Left ventricle myocardium superior (tissue), 1 donor: ENCODE results near the gene ACE. TPM values are rescaled to one million over a fixed set of nuclear protein-coding genes. Genes with fewer than 3 reads are reported as not detected.

Experiments
- ATAC-seq: fragments of 200-7000 bp; cut with Tn5 transposase; one replicate; pipeline ENCODE4 v1.9.1; 2020; ENCODE audit warnings: mild to moderate bottlenecking, moderate library complexity
- DNase-seq: peaks from one replicate; pipeline ENCODE4 v3.0.0-alpha.2; 2020
- intact Hi-C: fragments of 100-400 bp; cut with micrococcal nuclease; formaldehyde crosslinking; loops from one replicate; pipeline ENCODE4 v1.11.0; 2022
- total RNA-seq: library from RNA; stranded (reverse); fragmentation: NEBNext Ultra II Directional; extraction: Animal tissue kit (Norgen Biotek cat#: 25700); gene quantifications from one replicate; pipeline ENCODE4 v1.2.1, GENCODE V29; 2021
- donor health status: DM: no; HTN: yes; CAD: no; lungs with severe emphysema.

ACE gene
- total RNA-seq, 1 donor from 2014 or later = 5.6 TPM

DNA sequence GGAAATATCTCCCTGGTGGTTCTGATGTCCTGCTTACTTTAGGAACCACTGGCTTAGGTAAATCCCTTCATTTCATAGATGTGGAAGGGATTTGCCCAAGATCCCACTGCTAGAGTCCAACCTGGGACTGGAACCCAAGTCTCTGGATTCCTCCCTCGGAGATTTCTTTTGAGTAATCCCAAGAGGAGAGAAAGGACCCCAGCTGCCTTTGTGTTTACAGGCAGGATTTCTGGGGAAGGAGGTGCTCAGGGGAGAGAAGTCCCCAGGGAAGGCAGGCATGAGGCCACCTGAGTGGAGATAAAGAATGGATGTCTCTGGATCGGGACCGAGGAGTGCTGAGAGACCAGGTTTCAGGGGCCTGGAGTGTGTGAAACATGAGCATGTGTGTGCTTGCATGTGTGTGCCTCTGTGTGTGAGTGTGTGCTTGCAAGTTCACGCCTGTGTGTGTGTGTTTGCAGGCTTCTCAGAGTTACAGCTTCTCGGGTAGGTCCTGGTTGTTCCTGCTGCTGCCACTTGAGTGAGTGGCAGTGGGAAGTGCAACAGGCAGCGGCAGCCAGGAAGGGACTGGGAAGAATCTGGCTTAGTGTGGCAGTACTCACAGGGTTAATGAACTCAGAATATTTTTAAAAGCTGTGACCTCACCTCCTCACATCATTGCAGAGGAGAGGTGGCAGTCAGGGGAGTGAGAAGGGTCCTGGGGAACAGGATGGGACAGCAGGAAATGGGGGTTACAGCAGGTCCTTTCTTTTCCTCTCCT lies 48.5 kb downstream of the ACE start:
- intact Hi-C loops = no loop called here
- ATAC-seq (no peak), DNase-seq (no peak)

DNA sequence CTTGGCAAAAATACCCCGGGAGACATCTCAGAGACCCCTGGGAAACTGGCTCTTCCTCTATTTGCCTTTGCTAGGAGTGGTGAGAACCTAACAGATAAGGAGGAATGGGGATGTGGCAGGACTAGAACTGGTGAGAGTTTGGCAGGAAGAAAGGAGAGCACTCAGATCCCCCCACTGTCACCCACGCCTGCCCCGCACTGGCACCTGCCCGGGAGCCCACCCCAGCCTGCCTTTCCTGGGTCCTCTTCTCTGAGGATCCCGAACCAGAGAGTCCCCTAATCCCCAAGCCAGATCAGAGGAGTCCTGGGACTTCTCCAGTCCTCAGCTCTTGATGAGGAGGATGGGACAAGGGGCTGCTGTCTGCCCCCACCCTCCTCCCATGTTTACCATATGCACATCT lies 50.0 kb downstream of the ACE start:
- ATAC-seq (no peak), DNase-seq (no peak)
- intact Hi-C loops = no loop called here

GRCh38 chr17:63528183-63528582 lies 51.3 kb downstream of the ACE start:
- no peak for DNase-seq
- ATAC-seq = no peak
- intact Hi-C loops = no loop called here

DNA sequence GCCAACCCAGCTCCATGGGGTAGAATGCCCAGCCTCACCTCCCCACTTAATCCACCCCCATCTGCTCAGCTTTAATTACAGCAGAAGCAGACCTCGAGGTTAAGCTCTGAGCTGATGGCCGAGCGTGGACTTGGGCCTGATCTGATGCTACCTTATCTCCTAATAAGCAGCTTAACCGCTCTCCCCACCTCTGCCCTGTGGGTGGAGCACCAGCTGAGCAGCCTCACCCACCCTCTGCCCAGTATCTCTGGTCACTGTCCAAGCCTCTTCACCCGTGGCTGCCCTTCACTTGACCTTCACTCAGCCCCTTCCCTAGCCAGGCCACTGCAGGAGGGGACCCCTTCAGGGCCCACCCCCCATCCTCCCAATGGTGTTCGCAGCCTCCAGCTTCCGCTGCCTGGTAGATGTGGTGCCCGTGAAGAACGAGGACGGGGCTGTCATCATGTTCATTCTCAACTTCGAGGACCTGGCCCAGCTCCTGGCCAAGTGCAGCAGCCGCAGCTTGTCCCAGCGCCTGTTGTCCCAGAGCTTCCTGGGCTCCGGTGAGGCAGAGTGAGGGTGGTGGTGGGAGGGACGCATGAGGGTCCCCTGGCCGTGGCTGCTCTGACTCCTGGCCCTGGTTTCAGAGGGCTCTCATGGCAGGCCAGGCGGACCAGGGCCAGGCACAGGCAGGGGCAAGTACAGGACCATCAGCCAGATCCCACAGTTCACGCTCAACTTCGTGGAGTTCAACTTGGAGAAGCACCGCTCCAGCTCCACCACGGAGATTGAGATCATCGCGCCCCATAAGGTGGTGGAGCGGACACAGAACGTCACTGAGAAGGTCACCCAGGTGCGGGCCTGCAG lies 53.1 kb downstream of the ACE start:
- no peak for DNase-seq
- intact Hi-C loops = no loop called here

DNA sequence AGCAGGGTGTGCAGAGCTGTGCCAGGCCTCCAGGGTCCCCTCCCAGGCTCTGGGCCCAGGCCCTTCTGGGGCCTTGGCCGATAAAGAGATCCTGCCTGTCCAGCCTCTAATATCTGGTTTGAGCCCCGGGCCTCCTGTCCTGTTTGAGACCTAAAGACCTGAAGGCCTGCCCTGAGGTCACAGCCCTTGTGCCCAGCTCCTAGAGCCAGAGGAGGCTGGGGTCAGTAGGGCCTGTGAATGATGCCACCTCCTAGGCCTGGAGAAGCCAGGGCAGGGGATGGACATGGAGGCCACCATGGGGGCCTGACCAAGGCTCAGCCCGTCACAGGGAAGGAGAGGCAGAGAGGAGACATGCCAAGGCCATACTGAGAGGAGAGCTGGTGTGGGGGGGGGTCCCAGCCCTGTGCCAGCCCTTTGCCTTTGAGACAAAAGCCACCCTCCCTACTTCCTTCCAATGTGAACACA lies 53.7 kb downstream of the ACE start:
- ATAC-seq = no peak
- intact Hi-C loops = no loop called here
- DNase-seq = no peak

More for the DNA sequence above, 53.1 kb downstream of the ACE start:
- peak; percentile 25 for ATAC-seq

GRCh38 chr17:63531022-63531965 lies 54.4 kb downstream of the ACE start:
- intact Hi-C loops = no loop called here
- DNase-seq = no peak
- no peak for ATAC-seq

DNA sequence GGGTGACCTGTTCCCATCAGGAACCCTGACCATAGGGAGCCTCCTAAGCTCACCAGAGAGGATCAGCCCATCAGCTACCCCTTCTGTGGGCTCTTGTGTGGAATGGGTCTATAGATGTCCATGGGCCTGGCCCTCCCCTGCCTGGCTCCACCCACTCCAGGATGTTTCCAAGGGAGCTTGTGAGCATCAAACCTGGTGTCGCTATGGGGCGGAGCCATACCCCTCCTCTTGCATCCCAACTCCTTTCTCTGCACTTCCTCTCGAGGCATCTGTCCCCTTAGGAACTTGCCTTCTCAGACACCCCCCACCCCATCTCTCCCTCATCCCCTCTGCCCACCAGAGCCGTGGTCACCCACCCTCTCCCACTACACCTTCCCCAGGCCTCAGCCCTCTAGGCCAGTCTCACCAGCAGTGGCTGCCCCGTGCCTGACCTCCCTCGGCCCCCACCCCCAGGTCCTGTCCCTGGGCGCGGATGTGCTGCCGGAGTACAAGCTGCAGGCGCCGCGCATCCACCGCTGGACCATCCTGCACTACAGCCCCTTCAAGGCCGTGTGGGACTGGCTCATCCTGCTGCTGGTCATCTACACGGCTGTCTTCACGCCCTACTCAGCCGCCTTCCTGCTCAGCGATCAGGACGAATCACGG lies 56.7 kb downstream of the ACE start:
- ATAC-seq = no peak
- no peak for DNase-seq
- intact Hi-C loops = no loop called here

DNA sequence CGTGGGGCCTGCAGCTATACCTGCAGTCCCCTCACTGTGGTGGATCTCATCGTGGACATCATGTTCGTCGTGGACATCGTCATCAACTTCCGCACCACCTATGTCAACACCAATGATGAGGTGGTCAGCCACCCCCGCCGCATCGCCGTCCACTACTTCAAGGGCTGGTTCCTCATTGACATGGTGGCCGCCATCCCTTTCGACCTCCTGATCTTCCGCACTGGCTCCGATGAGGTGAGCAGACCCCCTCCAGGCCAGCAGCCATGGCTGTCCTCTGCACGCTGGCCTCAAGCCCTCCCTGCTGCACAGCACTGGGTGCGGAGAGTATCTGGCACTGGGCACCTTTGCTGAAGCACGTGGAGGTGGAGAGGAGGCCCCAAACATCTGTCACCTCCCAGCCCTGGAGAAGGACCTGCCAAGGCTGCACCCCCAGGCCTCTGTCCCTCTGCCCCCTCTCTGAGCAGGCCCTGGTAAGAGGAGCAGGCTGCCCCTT lies 57.3 kb downstream of the ACE start:
- DNase-seq (no peak), ATAC-seq (no peak)
- intact Hi-C loops = no loop called here

- intact Hi-C loops = no loop called here
- DNase-seq (no peak), ATAC-seq (no peak)
These were observed 58.1 kb downstream of the ACE start for GRCh38 chr17:63534816-63535455.

DNA sequence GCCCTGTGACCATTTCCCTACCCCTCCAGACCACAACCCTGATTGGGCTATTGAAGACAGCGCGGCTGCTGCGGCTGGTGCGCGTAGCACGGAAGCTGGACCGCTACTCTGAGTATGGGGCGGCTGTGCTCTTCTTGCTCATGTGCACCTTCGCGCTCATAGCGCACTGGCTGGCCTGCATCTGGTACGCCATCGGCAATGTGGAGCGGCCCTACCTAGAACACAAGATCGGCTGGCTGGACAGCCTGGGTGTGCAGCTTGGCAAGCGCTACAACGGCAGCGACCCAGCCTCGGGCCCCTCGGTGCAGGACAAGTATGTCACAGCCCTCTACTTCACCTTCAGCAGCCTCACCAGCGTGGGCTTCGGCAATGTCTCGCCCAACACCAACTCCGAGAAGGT lies 58.8 kb downstream of the ACE start:
- DNase-seq (no peak), ATAC-seq (no peak)
- intact Hi-C loops = no loop called here

DNA sequence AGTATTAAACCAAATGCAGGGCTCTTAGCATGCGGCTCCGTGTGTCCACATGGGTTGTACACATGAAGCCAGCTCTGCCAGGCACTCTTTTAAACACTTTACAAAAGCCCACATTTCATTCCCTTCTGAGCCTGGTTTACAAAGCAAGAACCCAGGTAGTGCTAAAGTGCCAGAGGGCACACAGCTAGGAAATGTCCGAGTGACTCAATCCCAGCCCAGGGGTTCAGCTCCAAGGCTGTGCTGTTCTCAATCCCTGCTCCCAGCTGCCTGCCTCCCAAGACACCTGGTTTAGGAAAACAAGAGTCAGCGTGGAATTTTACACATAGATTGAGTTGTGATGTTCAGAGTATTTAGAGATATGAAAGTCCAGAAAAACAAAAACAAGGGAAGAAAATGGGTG lies 60.1 kb downstream of the ACE start:
- DNase-seq (no peak), ATAC-seq (no peak)
- intact Hi-C loops = no loop called here

DNA sequence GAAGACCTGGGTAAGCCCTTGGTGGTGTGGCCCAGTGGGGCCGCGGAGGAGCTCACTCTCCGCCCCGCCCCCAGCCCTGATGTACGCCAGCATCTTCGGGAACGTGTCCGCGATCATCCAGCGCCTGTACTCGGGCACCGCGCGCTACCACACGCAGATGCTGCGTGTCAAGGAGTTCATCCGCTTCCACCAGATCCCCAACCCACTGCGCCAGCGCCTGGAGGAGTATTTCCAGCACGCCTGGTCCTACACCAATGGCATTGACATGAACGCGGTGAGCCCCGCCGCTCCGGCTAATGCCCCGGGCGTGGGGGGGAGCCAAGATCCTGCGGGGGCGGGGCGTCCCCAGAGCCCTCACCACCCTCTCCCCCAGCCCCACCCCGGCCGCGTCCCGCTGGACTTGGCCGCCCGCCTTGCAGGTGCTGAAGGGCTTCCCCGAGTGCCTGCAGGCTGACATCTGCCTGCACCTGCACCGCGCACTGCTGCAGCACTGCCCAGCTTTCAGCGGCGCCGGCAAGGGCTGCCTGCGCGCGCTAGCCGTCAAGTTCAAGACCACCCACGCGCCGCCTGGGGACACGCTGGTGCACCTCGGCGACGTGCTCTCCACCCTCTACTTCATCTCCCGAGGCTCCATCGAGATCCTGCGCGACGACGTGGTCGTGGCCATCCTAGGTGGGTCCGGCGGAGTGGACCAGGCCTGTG lies 61.3 kb downstream of the ACE start:
- no peak for DNase-seq
- intact Hi-C loops = no loop called here
- ATAC-seq = no peak

- DNase-seq = no peak
- intact Hi-C loops = no loop called here
These were observed 62.1 kb downstream of the ACE start for GRCh38 chr17:63538693-63539595.

GRCh38 chr17:63540590-63540989 lies 63.7 kb downstream of the ACE start:
- ATAC-seq (no peak), DNase-seq (no peak)
- intact Hi-C loops = no loop called here

More at GRCh38 chr17:63538693-63539595, 62.1 kb downstream of the ACE start:
- no peak for ATAC-seq

- intact Hi-C loops = no loop called here
- no peak for ATAC-seq
- DNase-seq = no peak
These were observed 65.3 kb downstream of the ACE start for GRCh38 chr17:63542218-63542545.

GRCh38 chr17:63542942-63543821 lies 66.3 kb downstream of the ACE start:
- intact Hi-C loops = no loop called here
- ATAC-seq = no peak
- DNase-seq = no peak
